Stimulated activated CD4-positive, alpha-beta T cell treated with anti-CD3 and anti-CD28 coated beads, Interleukin-15, amount 100 ng/mL, for 24 hours (primary cell): ENCODE measurements around the gene EDNRB.
"Not testable (repeated sequence)": the region's sequence is repeated elsewhere in the genome, so short reads cannot be mapped to it uniquely, and the experiment has no call there.

ENCODE experiments used
- DNase-seq: peaks from one replicate; pipeline ENCODE4 v3.0.0-alpha.2; 2020

The EDNRB gene

DNA sequence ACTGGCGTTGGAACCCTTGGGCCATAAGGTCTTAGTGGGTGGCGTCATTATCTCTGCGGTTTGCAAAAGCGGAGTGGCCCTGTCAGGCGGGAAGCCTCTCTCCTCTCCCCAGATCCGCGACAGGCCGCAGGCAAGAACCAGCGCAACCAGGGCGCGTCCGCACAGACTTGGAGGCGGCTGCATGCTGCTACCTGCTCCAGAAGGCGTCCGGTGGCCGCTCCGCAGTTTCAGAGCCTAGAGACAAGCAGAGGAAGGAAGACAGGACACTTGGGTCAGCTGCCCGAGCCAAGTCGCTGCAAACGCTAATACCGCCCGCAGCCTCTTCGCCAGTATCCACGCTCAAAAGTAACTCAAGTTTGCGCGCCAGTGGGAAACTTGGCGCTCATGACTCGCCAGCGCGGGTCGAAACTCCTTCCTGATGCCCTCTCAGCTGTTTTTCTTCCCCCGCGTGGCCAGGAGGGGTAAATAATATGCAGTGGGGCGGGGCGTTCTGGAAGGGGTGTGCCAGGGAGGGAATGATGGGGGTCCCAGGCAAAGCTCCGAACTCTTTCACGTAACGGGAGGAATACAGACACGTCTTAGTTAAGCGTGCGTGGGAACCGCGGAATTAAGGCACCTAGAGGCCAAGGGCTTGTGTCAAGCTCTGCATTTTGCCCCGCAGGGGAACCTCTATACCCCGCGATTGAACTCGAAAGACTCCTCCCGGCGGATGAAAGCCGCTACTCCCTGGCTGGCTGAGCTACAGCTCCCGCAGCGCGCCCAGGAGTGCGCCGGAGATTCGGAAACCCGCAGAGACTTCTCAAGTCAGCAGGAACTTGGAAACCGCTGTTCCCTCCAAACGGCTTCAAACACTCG, at the start of gene EDNRB:
Gene EDNRB (minus strand): TSS at position 441 of the 855 bp plus-strand sequence. CDS start 258 bp downstream, at position 183.
- peak; percentile 18 for DNase-seq

DNA sequence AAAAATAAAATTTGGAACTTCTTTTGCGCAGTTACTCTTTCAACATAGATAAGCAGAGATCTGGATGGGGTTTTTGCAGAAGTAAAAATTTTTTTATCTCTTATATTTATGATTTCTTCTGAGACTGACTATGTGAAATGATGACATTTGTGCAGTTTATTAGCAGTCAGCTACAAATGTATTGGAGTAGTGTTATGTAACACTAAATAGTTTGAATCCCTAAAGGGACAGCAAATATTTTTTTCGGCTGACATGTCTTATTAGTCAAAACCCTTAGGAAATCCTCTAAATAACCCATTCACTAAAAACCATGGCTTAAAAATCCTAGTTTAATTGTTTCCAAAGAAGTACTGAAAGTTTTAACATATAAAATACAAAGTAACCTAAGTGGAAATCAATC, 48.0 kb upstream of the EDNRB start:
- DNase-seq, result no peak

DNA sequence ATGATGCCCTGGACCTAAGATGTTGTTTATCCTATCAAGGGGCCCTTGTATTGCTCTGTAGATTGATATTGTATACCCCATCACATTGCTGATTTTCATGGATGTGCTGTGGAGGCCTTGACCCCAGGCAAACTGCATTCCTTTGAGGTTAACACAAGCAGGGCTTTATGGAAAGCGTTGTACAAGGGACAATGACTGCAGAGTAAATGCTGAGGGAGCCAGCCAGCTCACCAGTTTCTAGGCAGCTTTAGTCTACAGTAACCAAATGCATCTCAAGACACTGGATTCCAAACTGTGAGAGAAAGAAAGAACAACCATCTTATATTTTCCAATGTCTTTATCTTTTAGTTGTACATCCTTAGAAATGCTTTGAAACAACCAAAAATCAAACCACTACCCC, 34.1 kb upstream of the EDNRB start:
- DNase-seq, result no peak

DNA sequence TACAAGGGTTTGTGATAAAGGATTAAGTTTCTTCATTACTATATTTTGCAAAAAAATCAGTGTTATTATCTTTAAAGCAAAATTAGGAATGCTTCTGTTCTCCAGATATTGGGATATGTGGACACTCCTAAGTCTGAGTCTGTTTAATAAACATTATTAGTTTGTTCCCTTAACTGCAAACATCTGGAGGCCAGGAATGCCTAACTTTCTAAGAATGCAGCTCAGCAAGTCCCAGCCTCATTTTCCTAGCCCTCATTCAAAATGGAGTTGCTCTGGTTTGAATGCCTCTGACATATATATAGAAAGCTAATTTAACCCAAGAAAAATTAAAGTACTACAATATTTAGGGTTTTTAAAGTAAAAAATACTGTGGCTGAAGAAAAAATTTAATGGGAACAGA, 33.6 kb upstream of the EDNRB start:
- DNase-seq, result no peak

DNA sequence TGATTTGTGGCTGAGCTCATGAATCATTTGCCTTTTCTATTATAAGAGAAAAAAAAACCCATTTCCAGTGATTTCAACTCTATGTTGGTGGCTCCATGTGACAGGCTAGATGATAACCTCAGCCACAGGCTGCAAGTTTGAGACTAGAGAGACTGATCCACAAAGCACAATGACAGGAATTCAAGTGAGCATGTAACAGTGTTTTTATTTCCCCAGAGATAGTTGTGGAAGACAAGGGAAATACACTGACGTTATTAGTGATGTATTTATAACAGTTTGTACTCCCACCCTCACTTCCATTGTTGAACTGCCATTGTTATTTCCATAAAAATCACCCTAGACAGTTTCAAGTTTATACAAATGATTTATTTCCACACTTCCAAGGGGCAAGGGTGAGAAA, 27.9 kb upstream of the EDNRB start:
- DNase-seq, result no peak

DNA sequence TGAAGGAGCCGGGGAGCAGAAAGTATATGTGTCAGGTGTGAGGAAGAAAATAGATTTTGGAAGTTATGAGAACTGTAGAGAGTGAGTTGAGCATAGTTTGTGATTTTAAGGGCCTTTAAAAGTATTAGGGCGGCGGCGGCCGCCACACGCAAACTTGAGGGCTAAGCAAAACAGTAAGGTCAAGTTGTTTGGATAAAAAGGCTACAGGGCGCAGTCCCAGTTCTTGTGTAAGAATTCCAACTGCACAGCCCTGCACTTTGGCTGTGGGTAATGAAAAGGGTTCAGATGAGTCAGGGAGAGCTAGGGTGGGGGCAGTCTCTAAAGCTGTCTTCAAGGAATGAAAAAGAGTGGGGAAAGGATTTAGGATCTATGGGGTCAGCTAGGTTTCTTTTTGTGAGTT, 16.4 kb upstream of the EDNRB start:
- DNase-seq, result not testable (repeated sequence)

DNA sequence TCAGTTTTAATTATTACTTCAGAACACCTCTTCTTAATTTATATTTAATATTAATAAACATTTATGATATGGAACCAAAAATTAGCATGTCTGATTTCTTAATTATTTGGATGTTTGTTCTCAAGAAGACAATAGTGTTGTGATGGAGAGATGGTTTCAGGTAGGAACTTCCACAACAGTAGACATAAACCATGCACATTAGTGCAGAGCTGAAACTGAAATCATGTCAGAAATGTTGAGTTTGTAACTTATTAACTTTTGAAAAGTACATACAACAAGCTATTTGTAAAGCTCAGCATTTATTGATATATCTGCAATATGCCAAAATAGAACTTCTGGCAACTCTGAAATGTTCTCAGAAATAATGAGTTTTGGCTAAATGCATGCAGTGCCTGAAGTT, 11.8 kb upstream of the EDNRB start:
- DNase-seq, result no peak

GRCh38 chr13:77928909-77929308, 10.3 kb upstream of the EDNRB start:
- DNase-seq, result no peak

GRCh38 chr13:77925616-77926015, 7.0 kb upstream of the EDNRB start:
- no peak for DNase-seq

- no peak for DNase-seq
Observed at GRCh38 chr13:77919921-77920294, 1.3 kb upstream of the EDNRB start.

GRCh38 chr13:77919246-77919920, 752 bp upstream of the EDNRB start:
- peak; percentile 3 for DNase-seq

GRCh38 chr13:77916488-77916887, 2.1 kb downstream of the EDNRB start:
- DNase-seq, result no peak

DNA sequence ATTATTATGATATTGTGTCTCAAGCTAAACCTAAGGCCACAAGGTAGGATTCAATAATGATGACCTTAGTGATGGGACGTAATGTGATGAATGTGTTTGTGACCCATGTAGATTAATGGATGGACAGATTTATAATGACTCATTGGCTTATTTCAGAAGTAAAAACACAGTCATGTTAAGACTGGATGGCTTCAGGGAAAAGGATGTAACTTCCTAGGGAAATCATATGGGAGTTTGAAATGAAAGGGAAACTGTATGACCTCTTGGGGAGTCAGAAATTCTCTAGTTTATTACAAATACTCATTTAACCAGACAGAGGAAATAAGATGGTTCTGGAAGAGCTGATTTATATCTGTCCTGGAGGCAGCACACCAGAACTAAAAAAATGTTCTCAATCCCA, 2.9 kb downstream of the EDNRB start:
- no peak for DNase-seq

- DNase-seq, result no peak
Observed at GRCh38 chr13:77913003-77913402, 5.6 kb downstream of the EDNRB start.

DNA sequence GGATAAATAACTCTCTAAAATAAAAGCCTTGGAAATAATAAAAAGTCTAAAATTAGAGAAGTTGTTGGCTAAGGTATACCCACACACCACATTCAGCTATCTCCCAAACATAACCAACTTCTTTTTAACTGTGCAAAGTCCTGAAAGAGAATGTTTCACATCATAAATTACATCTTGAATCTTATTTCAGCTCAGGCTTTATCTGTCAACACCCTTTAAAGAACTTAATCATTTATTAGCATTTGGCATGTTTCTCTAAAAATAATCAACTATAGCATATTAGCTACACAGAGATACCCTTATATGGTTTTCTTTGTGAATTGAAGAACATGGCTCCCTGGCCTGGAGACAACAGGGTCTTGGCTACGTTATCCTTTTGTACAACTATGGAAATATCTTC, 6.9 kb downstream of the EDNRB start:
- no peak for DNase-seq

DNA sequence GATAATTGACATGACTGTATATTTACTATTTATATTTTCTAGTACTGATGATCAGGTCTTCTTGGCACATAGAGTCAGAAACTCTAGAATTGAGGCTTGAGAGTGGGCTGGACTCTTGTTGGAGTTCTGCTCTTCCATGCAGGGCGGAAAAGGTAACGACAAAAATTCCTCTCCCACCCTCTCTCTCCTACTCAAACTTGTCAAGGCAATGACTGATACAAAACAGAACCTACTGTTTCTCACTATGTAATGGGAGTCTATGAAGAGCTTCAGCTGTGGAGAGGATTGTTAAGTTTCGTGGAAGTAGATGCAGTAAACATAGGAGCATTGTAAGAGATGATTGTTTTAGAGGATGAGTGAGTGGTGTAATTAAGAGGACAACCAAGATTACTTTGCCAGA, 8.8 kb downstream of the EDNRB start:
- DNase-seq, result no peak

GRCh38 chr13:77908531-77908930, 10.1 kb downstream of the EDNRB start:
- DNase-seq, result no peak

DNA sequence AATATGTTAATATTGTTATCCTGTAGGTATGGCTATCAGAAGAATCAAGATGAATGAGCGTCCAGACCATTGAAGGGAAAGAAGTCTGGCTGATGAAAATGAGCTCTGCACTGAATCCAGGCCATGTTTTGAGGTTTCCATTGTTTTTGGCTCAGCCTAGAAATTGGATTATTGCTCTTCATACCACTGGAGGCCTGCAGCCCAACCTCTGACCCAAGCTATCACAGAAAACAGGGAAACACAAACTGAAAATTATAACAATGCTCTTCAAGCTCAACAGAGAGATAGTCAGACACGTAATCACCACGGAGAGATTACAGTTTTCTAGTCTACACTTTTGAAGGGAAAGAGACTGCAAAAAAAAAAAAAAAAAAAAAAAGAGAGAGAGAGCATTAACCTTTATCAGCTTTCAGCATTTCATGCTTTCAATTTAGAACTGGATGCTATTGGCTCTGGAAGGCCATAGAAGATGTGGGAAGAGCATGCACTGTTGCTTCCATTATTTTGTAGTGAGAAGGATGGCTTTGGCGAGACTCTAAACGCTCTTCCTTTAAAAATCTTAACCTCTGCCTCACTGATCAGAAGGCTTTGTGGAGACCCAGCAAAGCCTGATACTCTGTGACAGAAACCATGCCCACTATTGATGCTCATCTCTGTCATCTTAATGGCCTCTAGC, 10.8 kb downstream of the EDNRB start:
- DNase-seq, result no peak

- no peak for DNase-seq
Observed at GRCh38 chr13:77904031-77904430, 14.6 kb downstream of the EDNRB start.

DNA sequence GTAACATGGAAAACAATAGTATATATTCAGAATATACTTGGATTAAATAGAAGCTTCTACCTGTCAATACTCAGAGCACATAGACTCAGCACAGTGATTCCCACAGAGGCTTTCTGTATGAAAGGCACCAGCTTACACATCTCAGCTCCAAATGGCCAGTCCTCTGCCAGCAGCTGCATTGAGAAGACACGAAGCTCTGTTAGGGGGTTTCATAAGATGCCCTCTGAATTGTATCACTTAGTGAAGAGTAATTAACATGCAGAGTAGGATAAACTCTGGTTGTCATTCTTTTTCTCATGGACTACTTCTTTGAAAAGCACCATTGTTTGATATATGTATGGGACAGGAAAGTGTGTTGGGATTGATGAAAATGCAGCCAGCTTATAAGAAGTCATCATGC, 15.2 kb downstream of the EDNRB start:
- DNase-seq, result no peak

DNA sequence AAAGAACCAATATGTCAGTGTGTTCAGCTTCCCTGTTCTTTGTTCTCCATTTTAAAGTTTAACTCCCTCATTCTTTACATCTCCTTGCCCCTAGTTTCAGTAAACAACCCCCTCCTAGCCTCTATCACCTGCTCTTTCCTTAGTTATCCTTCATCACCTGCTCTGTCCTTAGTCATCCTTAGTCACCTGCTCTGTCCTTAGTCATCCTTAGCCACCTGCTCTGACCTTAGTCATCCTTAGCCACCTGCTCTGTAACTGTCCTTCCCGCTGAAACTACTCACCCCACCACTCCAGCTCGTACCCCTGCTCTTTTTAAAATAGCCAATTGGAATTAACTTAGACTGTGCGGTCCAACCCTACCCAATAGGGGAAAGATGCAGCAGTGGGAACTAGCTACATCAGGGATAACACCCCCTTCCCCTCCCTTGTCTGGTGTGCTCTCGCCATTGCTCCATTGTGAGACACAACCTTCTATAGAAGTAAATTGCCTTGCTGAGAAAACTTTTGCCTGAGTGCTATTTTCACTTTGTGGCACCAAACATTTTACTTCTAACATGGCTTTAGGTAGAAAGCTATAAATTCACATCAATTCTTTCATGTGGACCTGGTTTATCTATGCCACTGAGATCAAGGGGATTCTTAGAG, 16.2 kb downstream of the EDNRB start:
- DNase-seq, result no peak

DNA sequence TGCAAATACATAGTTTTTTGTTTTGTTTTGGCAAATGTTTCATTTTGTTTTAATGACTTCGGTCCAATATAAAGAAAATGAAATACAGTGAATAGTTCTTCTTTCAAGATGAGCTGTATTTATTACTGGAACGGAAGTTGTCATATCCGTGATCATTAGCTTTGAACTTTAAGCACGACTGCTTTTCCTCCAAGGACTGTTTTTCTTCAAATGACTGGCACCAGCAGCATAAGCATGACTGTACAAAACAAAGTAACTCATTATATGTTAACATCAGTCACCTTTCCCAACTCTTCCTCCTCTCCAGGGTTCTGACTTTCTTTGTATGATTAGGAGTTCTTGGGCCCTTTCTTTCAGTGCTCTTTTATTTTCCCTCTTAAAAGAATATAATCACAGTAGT, 20.5 kb downstream of the EDNRB start:
- no peak for DNase-seq

GRCh38 chr13:77896977-77897376, 21.7 kb downstream of the EDNRB start:
- no peak for DNase-seq
